Ectodermal cell (in vitro differentiated cells): Measurements from ENCODE around the gene NCOA4.
"Not testable (repeated sequence)": the region's sequence is repeated elsewhere in the genome, so short reads cannot be mapped to it uniquely, and the experiment has no call there.

Experiments used
- H3K27ac ChIP-seq: 2 replicates; pipeline ENCODE4 v1.7.0; 2013; ENCODE audit warnings: mild to moderate bottlenecking, low read depth, low read length; ENCODE audit not compliant: insufficient read depth, poor library complexity, severe bottlenecking
- H3K27me3 ChIP-seq: 2 replicates; pipeline ENCODE4 v1.7.0; 2013; ENCODE audit warnings: mild to moderate bottlenecking, low read length; ENCODE audit not compliant: insufficient read depth, control insufficient read depth, poor library complexity, severe bottlenecking
- H3K36me3 ChIP-seq: one replicate; pipeline ENCODE4 v1.7.0; 2013; ENCODE audit warnings: low read length; ENCODE audit not compliant: control insufficient read depth, insufficient read depth
- H3K4me1 ChIP-seq: one replicate; pipeline ENCODE4 v1.7.0; 2013; ENCODE audit warnings: low read length; ENCODE audit not compliant: control insufficient read depth, insufficient read depth
- H3K4me3 ChIP-seq: 2 replicates; pipeline ENCODE4 v1.7.0; 2013; ENCODE audit warnings: low read depth, low read length, control low read depth; ENCODE audit not compliant: insufficient read depth
- H3K9me3 ChIP-seq: 2 replicates; pipeline ENCODE4 v1.7.0; 2013; ENCODE audit warnings: mild to moderate bottlenecking, low read length, moderate library complexity; ENCODE audit not compliant: control insufficient read depth
- WGBS, 2 experiments: methylation state at CpG; one replicate each; pipeline ENCODE4 v1.1.7; 2013; ENCODE audit warnings: missing lambda C conversion rate in 2 of 2; 5-methylcytosine and 5-hydroxymethylcytosine counted together

NCOA4 gene

DNA sequence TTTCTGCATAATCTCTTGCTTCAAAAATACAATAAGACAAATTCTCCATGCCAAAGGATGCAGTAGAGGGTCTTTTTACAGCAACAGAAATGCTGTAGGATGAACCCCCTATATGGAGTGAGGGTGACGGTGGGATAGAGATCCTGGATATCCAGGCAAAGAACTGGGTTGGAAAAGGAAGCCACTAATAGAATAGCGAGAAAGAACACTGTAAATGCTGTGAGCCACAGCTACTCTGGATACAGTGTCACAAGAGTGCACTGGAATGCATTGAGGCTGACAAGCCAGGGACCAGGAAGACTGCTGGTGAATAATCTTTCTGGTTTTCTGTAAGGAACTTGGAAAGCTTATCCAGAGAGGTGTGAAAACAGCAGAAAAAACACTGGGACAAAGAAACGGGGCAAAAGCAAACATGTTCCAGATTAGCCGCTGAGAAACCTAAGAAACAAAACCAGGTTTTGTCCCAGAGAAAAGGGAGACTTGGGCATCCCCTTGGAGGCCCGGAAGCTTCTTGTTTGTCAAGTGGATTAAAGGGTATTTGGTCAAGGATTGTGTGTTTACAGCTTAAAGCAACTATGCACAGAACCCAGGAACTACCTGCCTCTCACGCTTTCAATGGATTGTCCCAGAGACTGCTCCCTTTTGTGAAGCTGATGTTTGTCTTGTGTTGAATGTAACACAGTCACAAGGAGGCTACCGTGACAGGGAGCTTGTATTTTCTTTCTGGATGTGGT, 21.8 kb upstream of the NCOA4 start:
- Histone ChIP-seq H3K9me3 (no peaks in the 10 kb centered on the region), H3K4me3 (no peak overlapping the region), H3K36me3 (no peaks in the 10 kb centered on the region), H3K27ac (no peak overlapping the region), H3K4me1 (peaks cover 5% of the 10 kb centered on the region), H3K27me3 (peaks cover 30% of the 10 kb centered on the region)
- 58 to 68% methylated on average over 6 of the region's 7 CpGs for WGBS, 2 experiments

DNA sequence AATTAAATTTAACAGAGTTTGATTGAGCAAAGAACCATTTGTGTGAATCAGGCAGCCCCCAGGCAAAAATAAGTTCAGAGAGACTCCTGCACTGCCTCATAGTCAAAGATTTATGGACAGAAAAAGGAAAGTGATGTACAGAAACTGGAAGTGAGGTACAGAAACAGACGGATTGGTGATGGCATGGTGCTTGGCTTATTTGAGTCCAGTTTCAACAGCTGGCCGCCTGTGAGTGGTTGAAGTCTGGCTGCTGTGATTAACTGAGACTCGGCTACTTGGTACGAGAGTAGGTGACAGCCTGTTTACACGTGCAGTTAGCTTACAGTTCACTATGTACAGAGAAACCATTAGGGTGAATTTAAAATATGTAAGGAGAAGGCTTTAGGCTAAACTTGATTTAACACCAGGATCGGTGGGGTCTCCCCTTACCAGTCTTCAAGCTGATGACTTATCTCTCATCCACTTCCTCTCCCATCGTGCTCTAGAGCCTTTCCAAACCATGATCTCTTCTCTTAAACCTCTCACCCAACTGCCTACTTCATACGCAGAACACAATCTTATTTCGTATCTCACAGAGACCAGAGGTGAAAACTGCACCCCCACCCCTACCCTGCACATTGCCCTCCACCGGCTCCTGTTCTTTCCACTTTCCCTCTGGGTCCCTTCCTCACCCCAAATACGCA, 20.7 kb upstream of the NCOA4 start:
- Histone ChIP-seq H3K4me1 (peaks cover 5% of the 10 kb centered on the region), H3K36me3 (no peaks in the 10 kb centered on the region), H3K9me3 (no peaks in the 10 kb centered on the region), H3K27ac (no peak overlapping the region), H3K27me3 (peaks cover 36% of the 10 kb centered on the region), H3K4me3 (no peak overlapping the region)
- 83% methylated on average over 11 of the region's 11 CpGs for WGBS, 2 experiments

GRCh38 chr10:46049497-46049831, 19.0 kb upstream of the NCOA4 start:
- H3K4me3 ChIP-seq, H3K9me3 ChIP-seq, H3K4me1 ChIP-seq, H3K36me3 ChIP-seq, H3K27ac ChIP-seq: not testable (repeated sequence)
- 94 to 97% methylated on average over 9 to 10 of the region's 11 CpGs for WGBS, 2 experiments
- H3K27me3 ChIP-seq = peaks cover 38% of the 10 kb centered on the region

GRCh38 chr10:46048152-46048551, 17.7 kb upstream of the NCOA4 start:
- WGBS, 2 experiments = 74 to 85% methylated on average over 2 of the region's 2 CpGs
- Histone ChIP-seq H3K4me1 (peaks cover 5% of the 10 kb centered on the region), H3K9me3 (no peaks in the 10 kb centered on the region), H3K27me3 (peaks cover 27% of the 10 kb centered on the region), H3K27ac (no peak overlapping the region), H3K36me3 (no peaks in the 10 kb centered on the region), H3K4me3 (no peak overlapping the region)

DNA sequence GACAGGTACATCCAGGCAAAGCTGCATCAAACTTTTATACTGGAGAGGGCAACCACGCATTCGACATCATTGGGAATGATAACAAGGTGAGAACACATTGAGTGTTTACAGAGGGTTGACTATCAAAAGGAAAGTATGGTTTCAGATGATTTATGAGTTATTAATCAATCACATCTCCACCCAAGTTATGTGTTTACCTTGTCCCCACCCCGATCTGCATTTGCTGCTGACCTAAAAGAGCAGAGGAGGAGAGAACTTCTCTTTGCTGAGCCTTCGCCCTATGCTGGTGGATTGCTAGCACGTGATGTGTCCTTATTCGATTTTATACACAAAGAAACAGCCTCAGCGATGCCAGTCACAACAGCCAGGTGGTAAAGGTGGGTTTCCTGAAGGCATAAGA, 15.8 kb upstream of the NCOA4 start, which contains the start of gene MSMB:
Gene MSMB (minus strand): TSS at position 9 of the 400 bp plus-strand sequence. CDS start 32 bp downstream, outside the sequence.
- H3K4me1 ChIP-seq = no peaks in the 10 kb centered on the region
- no peaks in the 10 kb centered on the region for H3K36me3 ChIP-seq
- no peak within 1 kb of the TSS for H3K27ac ChIP-seq
- H3K9me3 ChIP-seq = no peaks in the 10 kb centered on the region
- peaks cover 16% of the 10 kb centered on the region for H3K27me3 ChIP-seq
- 93 to 94% methylated on average over 7 of the region's 7 CpGs for WGBS, 2 experiments
- H3K4me3 ChIP-seq = no peak within 1 kb of the TSS

DNA sequence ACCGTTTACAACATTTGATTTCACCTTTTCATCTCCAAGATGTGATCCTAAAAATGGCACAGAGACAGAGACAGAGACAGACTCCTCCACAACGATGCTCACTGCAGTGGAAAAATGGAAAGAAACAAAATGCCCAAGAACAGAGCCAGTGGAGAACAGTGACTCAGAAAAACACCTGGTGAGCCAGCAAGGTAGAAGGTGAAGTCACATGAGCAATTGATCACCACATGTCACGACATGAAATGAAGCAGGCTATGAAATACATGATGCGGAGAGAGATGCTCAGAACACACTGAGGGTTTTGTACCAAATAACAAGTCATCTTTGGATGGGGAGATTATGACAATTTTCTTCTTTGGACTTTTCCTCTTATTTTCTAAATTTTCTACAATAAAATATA, 12.1 kb upstream of the NCOA4 start:
- 80 to 87% methylated on average over 4 of the region's 4 CpGs for WGBS, 2 experiments
- H3K27me3 ChIP-seq = peaks cover 7% of the 10 kb centered on the region
- no peaks in the 10 kb centered on the region for H3K36me3 ChIP-seq
- no peaks in the 10 kb centered on the region for H3K4me1 ChIP-seq
- H3K27ac ChIP-seq = no peak overlapping the region
- H3K4me3 ChIP-seq = no peak overlapping the region
- no peaks in the 10 kb centered on the region for H3K9me3 ChIP-seq

DNA sequence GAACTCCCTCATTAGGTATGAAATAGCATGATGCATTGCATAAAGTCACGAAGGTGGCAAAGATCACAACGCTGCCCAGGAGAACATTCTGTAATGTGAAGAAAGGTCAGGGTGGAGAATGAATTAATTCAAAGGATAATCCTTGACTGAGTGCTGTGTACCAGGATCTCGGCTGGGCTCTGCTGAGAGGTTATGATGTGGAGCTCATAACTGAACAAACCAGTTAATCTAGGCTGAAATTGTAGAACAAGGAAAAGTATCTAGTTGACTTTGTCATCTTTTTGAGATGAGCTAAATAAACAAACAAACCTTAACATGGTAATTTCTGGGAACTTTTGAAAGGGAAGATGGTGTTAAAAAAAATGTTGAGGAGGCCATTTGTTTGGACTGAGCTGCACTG, 9.6 kb upstream of the NCOA4 start:
- Histone ChIP-seq H3K9me3 (no peaks in the 10 kb centered on the region), H3K27me3 (no peaks in the 10 kb centered on the region), H3K4me1 (no peaks in the 10 kb centered on the region), H3K4me3 (no peak overlapping the region), H3K27ac (no peak overlapping the region), H3K36me3 (no peaks in the 10 kb centered on the region)
- WGBS, 2 experiments = 91 to 95% methylated on average over 3 of the region's 3 CpGs

DNA sequence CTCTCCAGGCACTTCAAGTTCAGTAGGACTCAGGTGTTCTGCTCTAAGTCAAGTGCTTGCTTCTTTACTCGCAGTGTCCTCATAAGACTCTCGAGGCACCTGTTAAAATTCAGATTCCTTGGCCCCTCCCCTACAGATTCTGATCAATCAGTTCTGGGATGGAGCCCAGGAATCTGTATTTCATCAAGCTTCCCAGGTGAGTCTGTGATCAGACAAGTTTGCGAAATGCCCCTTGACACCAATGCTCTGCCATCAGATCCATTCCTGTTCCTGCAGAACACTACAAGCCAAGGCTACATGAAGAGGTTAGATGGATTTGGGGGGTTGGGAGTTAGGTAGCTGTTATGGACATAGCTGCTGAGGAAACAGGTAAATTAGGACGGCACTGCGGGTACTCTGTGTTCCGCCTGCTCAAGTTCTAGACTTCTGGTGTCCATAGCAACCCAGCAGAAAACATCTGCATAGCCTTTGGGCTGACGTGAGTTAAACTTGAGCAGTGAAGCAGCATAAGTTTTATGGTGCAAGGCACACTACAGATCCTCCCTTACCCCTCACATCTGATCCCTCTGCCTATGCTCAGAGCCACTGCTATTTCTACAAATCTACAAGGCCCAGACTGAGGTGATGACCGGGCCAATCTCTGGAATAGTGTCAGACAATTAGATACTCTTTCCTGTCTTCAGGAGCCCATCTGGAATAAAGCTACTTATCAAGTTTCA, 6.8 kb upstream of the NCOA4 start:
- 90 to 94% methylated on average over 8 of the region's 8 CpGs for WGBS, 2 experiments
- no peak overlapping the region for H3K4me3 ChIP-seq
- H3K9me3 ChIP-seq = no peaks in the 10 kb centered on the region

DNA sequence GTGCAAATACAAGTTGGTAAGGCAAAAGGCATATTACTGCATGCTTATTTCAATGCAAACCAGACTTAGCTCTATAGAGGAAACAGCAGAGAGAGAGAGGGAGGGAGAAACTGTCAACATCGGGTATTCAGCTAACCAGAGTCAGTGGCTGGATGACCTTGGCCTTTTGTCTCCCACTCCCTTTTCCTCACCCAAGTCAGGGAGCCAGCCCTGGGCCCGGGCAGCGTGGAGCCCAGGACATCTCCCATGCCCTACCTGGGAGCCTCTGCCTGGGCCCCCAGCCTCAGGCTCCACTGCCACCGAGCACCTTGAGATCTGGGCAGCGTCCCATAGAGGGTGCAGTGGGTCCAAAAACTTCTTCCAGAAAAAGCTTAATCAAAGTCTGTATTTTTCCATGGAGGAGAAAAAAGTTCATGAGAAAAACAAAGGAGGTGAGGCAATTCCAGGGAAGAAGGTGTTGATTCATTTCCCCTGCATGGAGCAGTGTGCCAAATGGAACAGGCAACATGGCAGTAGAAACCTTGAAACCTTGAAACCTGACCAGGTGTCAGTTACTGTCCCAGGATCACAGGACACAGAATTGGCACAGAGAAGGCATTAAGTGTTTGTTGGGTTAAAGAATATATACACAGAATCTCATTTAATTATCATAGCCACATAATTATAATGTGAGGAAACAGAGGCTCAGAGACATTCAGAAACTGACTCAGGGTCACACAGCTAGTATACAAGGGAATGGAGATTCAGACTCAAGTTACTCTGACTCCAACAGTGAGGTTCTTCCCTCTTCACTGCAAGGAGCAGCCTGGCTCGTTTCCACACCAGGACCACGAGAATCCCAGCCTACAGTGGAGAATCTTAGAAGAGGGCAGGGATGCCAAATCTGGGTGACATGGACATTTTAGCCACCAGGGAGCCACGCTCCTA, 5.8 kb upstream of the NCOA4 start:
- no peaks in the 10 kb centered on the region for H3K36me3 ChIP-seq
- 78 to 82% methylated on average over 8 of the region's 8 CpGs for WGBS, 2 experiments

More for the DNA sequence above, 6.8 kb upstream of the NCOA4 start:
- no peaks in the 10 kb centered on the region for H3K4me1 ChIP-seq
- H3K27me3 ChIP-seq = no peaks in the 10 kb centered on the region
- no peaks in the 10 kb centered on the region for H3K36me3 ChIP-seq
- H3K27ac ChIP-seq = no peak overlapping the region

More for the DNA sequence above, 5.8 kb upstream of the NCOA4 start:
- H3K27ac ChIP-seq = no peak overlapping the region
- no peak overlapping the region for H3K4me3 ChIP-seq
- H3K27me3 ChIP-seq = no peaks in the 10 kb centered on the region
- no peaks in the 10 kb centered on the region for H3K4me1 ChIP-seq
- no peaks in the 10 kb centered on the region for H3K9me3 ChIP-seq
